ENCODE results near the gene SLC35F2.
"Not testable (repeated sequence)": the region's sequence is repeated elsewhere in the genome, so short reads cannot be mapped to it uniquely, and the experiment has no call there.

The SLC35F2 gene, protein sequence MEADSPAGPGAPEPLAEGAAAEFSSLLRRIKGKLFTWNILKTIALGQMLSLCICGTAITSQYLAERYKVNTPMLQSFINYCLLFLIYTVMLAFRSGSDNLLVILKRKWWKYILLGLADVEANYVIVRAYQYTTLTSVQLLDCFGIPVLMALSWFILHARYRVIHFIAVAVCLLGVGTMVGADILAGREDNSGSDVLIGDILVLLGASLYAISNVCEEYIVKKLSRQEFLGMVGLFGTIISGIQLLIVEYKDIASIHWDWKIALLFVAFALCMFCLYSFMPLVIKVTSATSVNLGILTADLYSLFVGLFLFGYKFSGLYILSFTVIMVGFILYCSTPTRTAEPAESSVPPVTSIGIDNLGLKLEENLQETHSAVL

DNA sequence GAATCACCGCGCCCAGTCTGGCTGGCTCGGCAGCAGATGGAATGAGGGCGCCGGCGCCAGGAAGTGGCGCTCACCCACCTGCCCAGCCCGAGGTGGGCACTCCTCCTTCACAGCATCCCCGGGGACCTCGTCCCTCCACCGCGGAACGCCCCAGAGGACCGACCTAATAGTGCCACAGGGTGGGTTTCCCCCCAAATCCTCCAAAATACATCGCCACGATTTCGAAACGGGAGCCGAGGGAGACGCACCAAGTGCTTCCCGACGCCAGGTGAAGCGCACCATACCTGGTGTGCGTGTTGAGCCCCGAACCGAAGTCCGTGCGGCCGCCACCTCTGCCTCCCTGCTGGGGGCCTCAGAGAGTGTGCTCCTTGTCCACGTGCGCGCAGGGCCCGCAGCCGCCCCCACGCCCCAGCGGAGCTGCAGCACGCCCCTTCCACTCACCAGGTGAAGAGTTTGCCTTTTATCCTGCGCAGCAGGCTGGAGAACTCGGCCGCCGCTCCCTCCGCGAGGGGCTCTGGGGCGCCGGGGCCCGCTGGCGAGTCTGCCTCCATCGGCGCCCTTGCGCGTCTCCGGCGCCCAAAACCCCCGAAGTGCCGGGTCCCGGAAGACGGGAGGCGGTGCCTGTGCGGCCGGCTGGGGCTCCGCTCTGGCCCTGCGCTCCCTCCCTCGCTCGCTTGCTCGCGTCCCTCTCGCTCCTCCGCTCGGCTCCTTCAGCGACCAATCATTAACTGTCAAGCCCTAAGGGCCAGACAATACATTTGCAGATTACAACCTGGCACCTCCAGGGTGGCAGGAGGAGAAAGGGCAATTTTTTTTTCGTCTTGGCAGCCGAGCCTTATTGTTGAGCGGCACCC, at the start of gene SLC35F2:
Gene SLC35F2 (minus strand): TSS at position 571 of the 854 bp plus-strand sequence. CDS start 20 bp downstream, at position 551.
- DNase-seq = no peak

DNA sequence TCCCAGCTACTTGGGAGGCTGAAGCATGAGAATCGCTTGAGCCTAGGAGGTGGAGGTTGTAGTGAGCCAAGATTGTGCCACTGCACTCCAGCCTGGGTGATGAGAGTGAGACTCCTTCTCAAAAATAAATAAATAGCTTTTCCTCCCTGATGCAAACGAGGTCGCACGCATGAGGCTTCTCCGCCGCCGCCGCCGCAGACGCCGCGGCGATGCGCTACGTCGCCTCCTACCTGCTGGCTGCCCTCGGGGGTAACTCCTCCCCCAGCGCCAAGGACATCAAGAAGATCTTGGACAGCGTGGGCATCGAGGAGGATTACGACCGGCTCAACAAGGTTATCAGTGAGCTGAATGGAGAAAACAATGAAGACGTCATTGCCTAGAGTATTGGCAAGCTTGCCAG, 49.6 kb upstream of the SLC35F2 start:
- no peak for DNase-seq

DNA sequence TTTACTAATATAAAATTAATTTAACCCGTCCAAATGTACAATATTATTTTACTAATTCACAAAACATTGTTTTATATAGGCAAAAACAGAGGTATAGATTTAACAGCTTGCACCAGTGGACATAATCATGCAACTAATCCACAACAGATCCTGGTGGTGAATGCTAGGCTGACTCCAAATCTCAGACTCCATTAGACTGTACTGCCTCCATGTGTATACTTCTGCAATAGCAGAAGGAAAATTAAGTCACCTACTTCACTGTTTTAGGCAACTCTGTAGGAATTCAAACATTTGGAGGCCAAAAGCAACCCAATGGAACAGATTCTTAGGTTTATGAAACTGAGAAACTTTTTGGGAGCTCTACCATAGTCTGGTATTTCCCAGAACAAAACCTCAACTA, 39.7 kb upstream of the SLC35F2 start:
- DNase-seq = peak; percentile 1

DNA sequence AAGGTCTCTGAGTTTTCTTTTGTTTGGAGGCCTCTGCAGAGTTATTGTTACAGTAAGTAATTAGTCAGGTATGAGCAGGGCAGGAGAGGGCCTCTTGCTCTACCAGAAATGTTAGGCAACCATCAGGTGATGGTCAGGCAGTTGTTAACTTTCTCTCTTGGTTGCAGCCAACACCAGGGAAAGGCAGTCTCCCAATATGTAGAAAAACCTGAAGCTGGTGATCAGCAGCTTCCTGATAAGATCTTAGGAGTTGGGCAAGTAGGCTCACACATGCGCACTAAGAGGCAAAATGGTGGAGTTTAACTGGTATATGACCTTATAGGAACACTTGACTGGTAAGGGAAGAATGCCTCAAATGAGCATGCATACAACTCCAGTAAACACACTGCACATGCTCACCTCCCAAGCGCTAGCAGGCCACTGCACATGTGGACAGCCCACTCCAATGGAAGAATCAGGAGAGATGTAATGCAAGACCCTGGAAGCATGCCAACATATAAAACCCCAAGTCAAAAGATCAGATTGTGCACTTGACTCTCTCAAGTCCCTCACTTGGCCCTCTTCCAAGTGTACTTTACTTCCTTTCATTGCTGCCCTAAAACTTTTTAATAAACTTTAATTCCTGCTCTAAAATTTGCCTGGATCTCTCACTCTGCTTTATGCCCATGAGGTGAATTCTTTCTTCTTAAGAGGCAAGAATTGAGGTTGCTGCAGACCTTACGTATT, 23.7 kb upstream of the SLC35F2 start:
- no peak for DNase-seq

GRCh38 chr11:107881471-107881870, 22.9 kb upstream of the SLC35F2 start:
- DNase-seq = not testable (repeated sequence)

- DNase-seq = no peak
Measured at GRCh38 chr11:107876141-107876540, 17.6 kb upstream of the SLC35F2 start.

- no peak for DNase-seq
Measured at GRCh38 chr11:107864591-107864990, 6.0 kb upstream of the SLC35F2 start.

DNA sequence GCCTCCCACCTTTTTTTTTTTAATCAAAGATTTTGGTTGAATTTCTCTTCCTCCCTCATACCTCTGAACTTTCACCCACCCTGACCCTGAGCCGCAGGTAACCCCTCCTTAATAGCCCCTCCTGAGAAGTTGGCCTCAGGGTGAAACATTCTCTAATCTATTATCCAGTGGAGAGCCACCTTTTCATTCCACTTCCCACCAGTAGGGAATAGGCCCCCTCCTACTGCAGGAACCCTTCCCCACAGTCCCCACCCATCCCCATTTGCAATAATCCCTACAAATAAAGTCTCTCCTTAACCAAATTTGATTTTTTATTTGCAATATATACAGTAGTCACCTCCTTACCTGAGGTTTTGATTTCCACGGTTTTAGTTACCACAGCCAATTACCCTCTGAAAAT, 2.1 kb upstream of the SLC35F2 start:
- DNase-seq = no peak

- not testable (repeated sequence) for DNase-seq
Measured at GRCh38 chr11:107860240-107860620, 1.6 kb upstream of the SLC35F2 start.

DNA sequence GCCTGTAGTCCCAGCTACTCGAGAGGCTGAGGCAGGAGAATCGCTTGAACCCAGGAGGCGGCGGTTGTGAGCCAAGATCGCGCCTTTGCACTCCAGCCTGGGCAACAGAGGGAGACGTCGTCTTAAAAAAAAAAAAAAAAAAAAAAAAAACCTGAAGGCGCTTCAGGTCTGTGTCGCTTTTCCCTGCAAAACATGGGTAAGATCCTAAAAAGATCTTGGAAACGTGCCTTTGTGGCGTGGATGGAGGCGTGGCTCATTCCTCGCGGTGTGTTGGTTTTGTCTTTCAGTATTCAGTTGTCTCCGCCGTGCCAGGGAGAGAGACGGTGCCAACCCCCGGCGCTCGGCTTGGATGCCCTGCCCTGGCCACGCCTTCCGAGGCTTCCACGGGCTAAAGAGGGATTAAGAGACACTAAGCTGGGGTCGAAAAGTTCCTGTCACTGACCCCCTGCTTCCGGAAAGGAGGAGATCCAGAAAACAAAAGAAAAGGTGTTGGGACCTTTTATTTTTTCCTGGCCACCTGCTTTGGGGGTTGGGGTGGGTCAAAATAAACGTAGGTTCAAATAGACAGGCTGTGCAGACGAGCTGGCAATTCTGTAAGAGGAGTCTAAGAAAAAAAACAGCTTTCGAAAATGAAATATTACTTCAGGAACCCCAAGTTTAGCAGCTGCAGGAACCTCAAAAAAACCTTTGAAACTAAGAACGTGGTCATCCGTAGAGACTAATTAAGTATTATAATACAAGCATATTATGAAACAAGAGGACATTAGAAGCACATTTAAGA, 1.1 kb upstream of the SLC35F2 start:
- no peak for DNase-seq

- DNase-seq = no peak
Measured at GRCh38 chr11:107857550-107858216, 904 bp downstream of the SLC35F2 start.

DNA sequence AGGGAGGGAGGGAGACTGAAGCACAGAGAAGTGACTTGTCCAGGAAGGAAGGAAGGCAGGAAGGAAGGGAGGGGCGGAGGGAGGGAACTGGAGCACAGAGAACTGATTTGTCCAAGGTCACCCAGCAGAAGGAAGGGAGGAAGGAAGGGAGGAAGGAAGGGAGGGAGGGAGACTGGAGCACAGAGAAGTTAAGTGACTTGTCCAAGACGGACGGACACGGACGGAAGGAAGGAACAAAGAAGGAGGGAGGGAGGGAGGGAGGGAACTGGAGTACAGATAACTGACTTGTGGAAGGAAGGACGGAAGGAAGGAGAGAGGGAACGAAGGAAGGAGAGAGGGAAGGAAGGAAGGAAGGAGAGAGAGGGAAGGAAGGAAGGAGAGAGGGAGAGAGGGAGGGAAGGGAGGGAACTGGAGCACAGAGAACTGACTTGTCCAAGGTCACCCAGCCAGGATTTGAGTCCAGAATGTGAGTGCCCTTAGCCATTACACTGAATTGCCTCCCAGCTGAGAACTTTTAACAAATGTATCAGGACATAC, 1.5 kb downstream of the SLC35F2 start:
- no peak for DNase-seq

- no peak for DNase-seq
Measured at GRCh38 chr11:107856180-107856980, 2.2 kb downstream of the SLC35F2 start.

GRCh38 chr11:107853070-107853469, 5.5 kb downstream of the SLC35F2 start:
- DNase-seq = no peak

DNA sequence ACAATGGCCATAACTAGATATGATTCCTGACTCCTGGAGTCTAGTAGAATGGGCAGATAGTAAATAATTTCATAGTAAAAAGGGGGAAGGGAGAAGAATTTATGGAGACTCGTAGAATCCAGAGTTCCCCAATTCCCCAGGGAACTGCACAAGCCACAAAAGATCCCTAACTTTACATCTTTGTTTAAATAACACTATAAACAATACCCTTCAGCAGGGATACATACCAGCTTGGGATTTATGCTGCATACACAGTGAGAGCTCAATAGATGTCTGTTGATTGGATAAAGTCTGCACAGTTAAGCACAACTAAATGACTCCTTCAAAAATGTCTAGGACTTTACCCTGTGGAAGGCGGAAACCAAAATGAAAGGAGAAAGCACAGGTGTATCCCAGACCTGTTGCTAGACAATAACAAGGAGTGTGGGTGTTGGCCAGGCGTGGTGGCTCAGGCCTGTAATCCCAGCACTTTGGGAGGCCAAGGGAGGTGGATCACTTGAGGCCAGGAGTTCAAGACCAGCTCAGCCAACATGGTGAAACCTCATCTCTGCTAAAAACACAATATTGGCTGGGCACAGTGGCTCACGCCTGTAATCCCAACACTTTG, 6.8 kb downstream of the SLC35F2 start:
- DNase-seq = no peak

GRCh38 chr11:107849790-107850189, 8.8 kb downstream of the SLC35F2 start:
- DNase-seq = no peak

- DNase-seq = no peak
Measured at GRCh38 chr11:107848345-107848744, 10.2 kb downstream of the SLC35F2 start.

- no peak for DNase-seq
Measured at GRCh38 chr11:107847184-107847583, 11.4 kb downstream of the SLC35F2 start.

DNA sequence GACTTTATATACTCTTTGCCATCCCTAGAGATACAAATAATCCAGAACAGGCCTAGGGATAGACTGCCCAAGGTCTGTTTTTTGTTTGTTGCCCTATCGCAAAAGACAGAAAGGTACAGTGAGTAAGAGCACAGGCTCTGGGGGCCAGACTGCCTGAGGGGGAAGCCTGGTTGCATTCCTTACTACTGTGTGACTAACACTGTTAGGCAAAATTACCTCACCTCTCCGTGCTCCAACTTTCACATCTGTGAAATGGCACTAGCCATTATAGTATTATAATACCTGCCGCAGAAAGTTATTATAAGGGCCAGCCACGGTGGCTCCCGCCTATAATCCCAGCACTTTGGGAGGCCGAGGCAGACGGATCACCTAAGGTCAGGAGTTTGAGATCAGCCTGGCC, 14.5 kb downstream of the SLC35F2 start:
- no peak for DNase-seq

- no peak for DNase-seq
Measured at GRCh38 chr11:107842412-107843100, 16.0 kb downstream of the SLC35F2 start.

Measured in NCI-H1694 treated with DMSO at 0.1 percent for 48 hours (cell line).